Loucy (cell line): ENCODE data around the gene FAR2.

Source experiments
- H2AFZ ChIP-seq: fragments of 200-600 bp; sonication (generic); 2 replicates; pipeline ENCODE4 v1.6.0; 2016; ENCODE audit warnings: antibody characterized with exemption, mild to moderate bottlenecking, low read length, moderate library complexity
- H3F3A ChIP-seq: fragments of 200-600 bp; 2 replicates; pipeline ENCODE4 v1.6.0; 2016; ENCODE audit warnings: antibody characterized with exemption, low read depth, mild to moderate bottlenecking
- H3K27me3 ChIP-seq: fragments of 200-600 bp; sonication (generic); 2 replicates; pipeline ENCODE4 v1.6.1; 2014; ENCODE audit warnings: low read length, mild to moderate bottlenecking; ENCODE audit not compliant: insufficient read depth, poor library complexity, severe bottlenecking
- H3K36me3 ChIP-seq: fragments of 200-600 bp; sonication (generic); 2 replicates; pipeline ENCODE4 v1.6.1; 2016; ENCODE audit warnings: low read length; ENCODE audit not compliant: insufficient read depth
- H3K4me1 ChIP-seq: fragments of 200-600 bp; sonication (generic); 2 replicates; pipeline ENCODE4 v1.5.1; 2014; ENCODE audit warnings: low read length, mild to moderate bottlenecking; ENCODE audit not compliant: insufficient read depth, poor library complexity, severe bottlenecking
- H3K4me2 ChIP-seq: fragments of 200-600 bp; sonication (generic); 2 replicates; pipeline ENCODE4 v1.6.0; 2014; ENCODE audit warnings: antibody characterized with exemption, low read length, low read depth, mild to moderate bottlenecking; ENCODE audit not compliant: poor library complexity, severe bottlenecking
- H3K4me3 ChIP-seq: fragments of 200-600 bp; sonication (generic); 2 replicates; pipeline ENCODE4 v1.5.1; 2014; ENCODE audit warnings: low read length, mild to moderate bottlenecking, mixed read lengths; ENCODE audit not compliant: poor library complexity, severe bottlenecking
- H3K79me2 ChIP-seq: fragments of 200-600 bp; sonication (generic); 2 replicates; pipeline ENCODE4 v1.6.1; 2014; ENCODE audit warnings: low read length; ENCODE audit not compliant: insufficient read depth
- H3K9ac ChIP-seq: fragments of 200-600 bp; sonication (generic); 2 replicates; pipeline ENCODE4 v1.6.0; 2014; ENCODE audit warnings: mild to moderate bottlenecking, low read depth, low read length, moderate library complexity; ENCODE audit not compliant: poor library complexity, severe bottlenecking
- H3K9me2 ChIP-seq: fragments of 200-600 bp; sonication (generic); replicated peaks from 2 replicates; pipeline ENCODE4 v1.6.1; 2016; ENCODE audit warnings: low read depth, low read length, mixed read lengths
- H3K9me3 ChIP-seq: fragments of 200-600 bp; sonication (generic); 2 replicates; pipeline ENCODE4 v1.6.1; 2014; ENCODE audit warnings: mild to moderate bottlenecking, antibody characterized with exemption, low read length, low read depth; ENCODE audit not compliant: insufficient read depth
- H4K20me1 ChIP-seq: fragments of 200-600 bp; sonication (generic); 2 replicates; pipeline ENCODE4 v1.6.0; 2014; ENCODE audit warnings: antibody characterized with exemption, low read length, mild to moderate bottlenecking; ENCODE audit not compliant: insufficient read depth, poor library complexity, severe bottlenecking
- EZH2phosphoT487 ChIP-seq: fragments of 200-600 bp; IDR thresholded peaks from 2 replicates; pipeline ENCODE4 v1.6.1; 2018; ENCODE audit warnings: antibody characterized with exemption, mild to moderate bottlenecking, moderate library complexity, borderline replicate concordance
- TF ChIP-seq, protein P1 (sequence below): fragments of 200-600 bp; sonication (generic); conservative IDR thresholded peaks from 2 replicates; pipeline ENCODE4 v1.5.1; 2014; ENCODE audit warnings: mild to moderate bottlenecking, antibody characterized with exemption, low read length

FAR2 gene

GRCh38 chr12:29148911-29149690 is at the start of gene FAR2:
Gene FAR2, plus strand, starts transcription at chr12:29149278. Its CDS starts 121,172 bp downstream, at chr12:29270450.
- Histone ChIP-seq H3K9ac (peak within 1 kb of the TSS; percentile 98), H3F3A (peaks cover 8% of the 10 kb centered on the region; the same call in 1 of the 2 replicates), H3K79me2 (peaks cover 69% of the 10 kb centered on the region), H3K4me2 (peak within 1 kb of the TSS; percentile 94), H3K9me2 (no peaks in the 10 kb centered on the region), H4K20me1 (no peaks in the 10 kb centered on the region), H3K4me3 (peak within 1 kb of the TSS; percentile 78), H3K4me1 (peaks cover 55% of the 10 kb centered on the region), H3K36me3 (no peaks in the 10 kb centered on the region), H3K27me3 (no peaks in the 10 kb centered on the region), H3K9me3 (no peaks in the 10 kb centered on the region), H2AFZ (peak within 1 kb of the TSS; percentile 88)
- TF ChIP-seq EZH2phosphoT487 = no peak
- TF ChIP-seq, protein P1, sequence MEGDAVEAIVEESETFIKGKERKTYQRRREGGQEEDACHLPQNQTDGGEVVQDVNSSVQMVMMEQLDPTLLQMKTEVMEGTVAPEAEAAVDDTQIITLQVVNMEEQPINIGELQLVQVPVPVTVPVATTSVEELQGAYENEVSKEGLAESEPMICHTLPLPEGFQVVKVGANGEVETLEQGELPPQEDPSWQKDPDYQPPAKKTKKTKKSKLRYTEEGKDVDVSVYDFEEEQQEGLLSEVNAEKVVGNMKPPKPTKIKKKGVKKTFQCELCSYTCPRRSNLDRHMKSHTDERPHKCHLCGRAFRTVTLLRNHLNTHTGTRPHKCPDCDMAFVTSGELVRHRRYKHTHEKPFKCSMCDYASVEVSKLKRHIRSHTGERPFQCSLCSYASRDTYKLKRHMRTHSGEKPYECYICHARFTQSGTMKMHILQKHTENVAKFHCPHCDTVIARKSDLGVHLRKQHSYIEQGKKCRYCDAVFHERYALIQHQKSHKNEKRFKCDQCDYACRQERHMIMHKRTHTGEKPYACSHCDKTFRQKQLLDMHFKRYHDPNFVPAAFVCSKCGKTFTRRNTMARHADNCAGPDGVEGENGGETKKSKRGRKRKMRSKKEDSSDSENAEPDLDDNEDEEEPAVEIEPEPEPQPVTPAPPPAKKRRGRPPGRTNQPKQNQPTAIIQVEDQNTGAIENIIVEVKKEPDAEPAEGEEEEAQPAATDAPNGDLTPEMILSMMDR = peak; percentile 42

GRCh38 chr12:29102741-29103140 is 46.3 kb upstream of the FAR2 start:
- H3K4me3 ChIP-seq = peak overlapping the region; percentile 70
- no peaks in the 10 kb centered on the region for H3K9me2 ChIP-seq
- peaks cover 6% of the 10 kb centered on the region; the same call in 1 of the 2 replicates for H3K9me3 ChIP-seq
- peak overlapping the region; percentile 71 for H3K9ac ChIP-seq
- peak overlapping the region; percentile 83 for H3K4me2 ChIP-seq
- peaks cover 51% of the 10 kb centered on the region for H3K4me1 ChIP-seq
- H3K79me2 ChIP-seq = no peaks in the 10 kb centered on the region
- no peaks in the 10 kb centered on the region for H4K20me1 ChIP-seq
- TF ChIP-seq, protein P1 = no peak
- no peak for TF ChIP-seq EZH2phosphoT487
- peaks cover 21% of the 10 kb centered on the region; the same call in 1 of the 2 replicates for H3F3A ChIP-seq
- no peaks in the 10 kb centered on the region for H3K36me3 ChIP-seq
- peak overlapping the region; percentile 59 for H2AFZ ChIP-seq
- H3K27me3 ChIP-seq = no peaks in the 10 kb centered on the region

- peaks cover 4% of the 10 kb centered on the region; the same call in 1 of the 2 replicates for H3K9me3 ChIP-seq
- no peaks in the 10 kb centered on the region for H3K79me2 ChIP-seq
- H3K9me2 ChIP-seq = no peaks in the 10 kb centered on the region
- peaks cover 51% of the 10 kb centered on the region for H3K4me1 ChIP-seq
- peak overlapping the region; percentile 59 for H2AFZ ChIP-seq
- TF ChIP-seq, protein P1 = no peak
- TF ChIP-seq EZH2phosphoT487 = no peak
- peak overlapping the region; percentile 83 for H3K4me2 ChIP-seq
- no peaks in the 10 kb centered on the region for H4K20me1 ChIP-seq
- H3K27me3 ChIP-seq = no peaks in the 10 kb centered on the region
- H3F3A ChIP-seq = peaks cover 21% of the 10 kb centered on the region; the same call in 1 of the 2 replicates
- peak overlapping the region; percentile 70 for H3K4me3 ChIP-seq
- H3K36me3 ChIP-seq = no peaks in the 10 kb centered on the region
- peak overlapping the region; percentile 71 for H3K9ac ChIP-seq
Observed at GRCh38 chr12:29103539-29103974, 45.5 kb upstream of the FAR2 start.
